ENCODE results near the gene INSC. TPM values are rescaled to one million over a fixed set of nuclear protein-coding genes. Genes with fewer than 3 reads are reported as not detected.

INSC gene
- total RNA-seq, 2 donors from 2014 or later: 1.0 TPM; not detected in 1

DNA sequence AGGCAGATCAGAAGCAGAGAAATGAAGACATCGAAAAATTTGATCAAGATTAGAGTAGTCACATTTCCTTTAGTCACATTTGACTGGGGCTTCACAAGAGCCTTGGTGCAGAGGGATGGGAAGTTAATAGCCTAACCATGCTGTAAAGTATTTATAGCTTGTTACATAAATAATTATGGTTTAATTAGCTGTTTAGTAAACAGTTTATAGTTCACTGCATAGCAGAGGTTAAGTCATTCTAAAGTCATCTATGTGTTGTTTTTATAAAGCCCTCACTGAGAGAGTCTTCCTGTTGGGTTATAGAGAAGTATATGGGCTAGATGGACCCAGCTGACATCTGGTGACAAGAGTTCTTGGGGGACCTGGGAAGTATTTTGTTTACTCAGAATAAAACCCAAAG, 47.1 kb downstream of the INSC start:
- no peaks in the 10 kb centered on the region for H3K27me3 ChIP-seq
- no peak overlapping the region for H3K27ac ChIP-seq
- H3K36me3 ChIP-seq: no peaks in the 10 kb centered on the region
- H3K4me3 ChIP-seq: no peak overlapping the region
- TF ChIP-seq, protein P1, sequence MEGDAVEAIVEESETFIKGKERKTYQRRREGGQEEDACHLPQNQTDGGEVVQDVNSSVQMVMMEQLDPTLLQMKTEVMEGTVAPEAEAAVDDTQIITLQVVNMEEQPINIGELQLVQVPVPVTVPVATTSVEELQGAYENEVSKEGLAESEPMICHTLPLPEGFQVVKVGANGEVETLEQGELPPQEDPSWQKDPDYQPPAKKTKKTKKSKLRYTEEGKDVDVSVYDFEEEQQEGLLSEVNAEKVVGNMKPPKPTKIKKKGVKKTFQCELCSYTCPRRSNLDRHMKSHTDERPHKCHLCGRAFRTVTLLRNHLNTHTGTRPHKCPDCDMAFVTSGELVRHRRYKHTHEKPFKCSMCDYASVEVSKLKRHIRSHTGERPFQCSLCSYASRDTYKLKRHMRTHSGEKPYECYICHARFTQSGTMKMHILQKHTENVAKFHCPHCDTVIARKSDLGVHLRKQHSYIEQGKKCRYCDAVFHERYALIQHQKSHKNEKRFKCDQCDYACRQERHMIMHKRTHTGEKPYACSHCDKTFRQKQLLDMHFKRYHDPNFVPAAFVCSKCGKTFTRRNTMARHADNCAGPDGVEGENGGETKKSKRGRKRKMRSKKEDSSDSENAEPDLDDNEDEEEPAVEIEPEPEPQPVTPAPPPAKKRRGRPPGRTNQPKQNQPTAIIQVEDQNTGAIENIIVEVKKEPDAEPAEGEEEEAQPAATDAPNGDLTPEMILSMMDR (IDR thresholded peaks at IDR 0.05): no peak
- H3K9me3 ChIP-seq: no peaks in the 10 kb centered on the region
- DNase-seq (ENCODE audit: low spot score): no peak
- H3K4me1 ChIP-seq: no peaks in the 10 kb centered on the region

DNA sequence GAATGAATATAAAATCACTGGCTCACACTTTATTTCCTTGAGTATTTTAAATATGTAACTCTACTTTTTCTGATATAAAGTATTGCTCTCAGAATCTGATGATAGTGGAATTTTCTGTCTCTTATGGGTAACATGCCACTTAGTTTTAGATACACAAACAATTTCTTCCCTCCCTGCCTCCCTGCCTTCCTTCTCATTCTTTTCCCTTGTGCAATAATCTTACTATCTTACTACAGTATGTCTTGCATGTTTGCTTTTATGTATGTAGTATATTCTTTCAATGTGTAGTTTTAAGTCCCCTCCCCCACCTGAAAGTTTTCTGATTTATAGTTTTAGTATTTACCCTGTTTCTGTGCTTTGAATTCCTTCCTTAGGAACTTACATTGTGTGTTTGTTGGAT, 48.4 kb downstream of the INSC start:
- TF ChIP-seq, protein P1 (IDR thresholded peaks at IDR 0.05): no peak
- Histone ChIP-seq H3K9me3 (no peaks in the 10 kb centered on the region), H3K4me1 (no peaks in the 10 kb centered on the region), H3K36me3 (no peaks in the 10 kb centered on the region), H3K27me3 (no peaks in the 10 kb centered on the region), H3K27ac (no peak overlapping the region), H3K4me3 (no peak overlapping the region)
- DNase-seq (ENCODE audit: low spot score): no peak

GRCh38 chr11:15166204-15166603, 51.5 kb downstream of the INSC start:
- TF ChIP-seq, protein P1 (IDR thresholded peaks at IDR 0.05): no peak
- Histone ChIP-seq H3K9me3 (no peaks in the 10 kb centered on the region), H3K4me1 (no peaks in the 10 kb centered on the region), H3K4me3 (no peak overlapping the region), H3K27ac (no peak overlapping the region), H3K36me3 (no peaks in the 10 kb centered on the region), H3K27me3 (no peaks in the 10 kb centered on the region)
- DNase-seq (ENCODE audit: low spot score): no peak

- Histone ChIP-seq H3K4me1 (no peaks in the 10 kb centered on the region), H3K27ac (no peak overlapping the region), H3K27me3 (no peaks in the 10 kb centered on the region), H3K4me3 (no peak overlapping the region), H3K36me3 (no peaks in the 10 kb centered on the region), H3K9me3 (no peaks in the 10 kb centered on the region)
- TF ChIP-seq, protein P1 (IDR thresholded peaks at IDR 0.05): no peak
- DNase-seq (ENCODE audit: low spot score): no peak
These were observed 55.3 kb downstream of the INSC start for GRCh38 chr11:15169815-15170551.

DNA sequence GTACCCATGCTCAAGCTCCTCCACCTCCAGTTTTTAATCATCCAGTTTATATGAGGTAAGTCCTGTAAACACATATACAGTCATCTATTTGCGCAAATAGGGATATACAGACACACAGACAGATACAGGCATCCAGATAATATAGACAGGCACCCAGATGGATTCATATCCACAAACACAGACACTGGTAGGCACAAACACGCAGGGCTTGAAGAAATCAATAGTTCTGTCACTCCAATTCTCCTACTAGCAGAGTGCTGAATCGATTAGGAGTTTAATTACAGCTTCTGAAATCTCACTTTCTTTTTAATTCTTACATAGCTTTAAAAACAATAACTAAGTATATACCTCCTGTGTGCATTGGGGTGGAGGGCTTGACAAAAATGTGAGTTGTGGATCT, 56.0 kb downstream of the INSC start:
- no peaks in the 10 kb centered on the region for H3K36me3 ChIP-seq
- no peaks in the 10 kb centered on the region for H3K9me3 ChIP-seq
- H3K4me1 ChIP-seq: no peaks in the 10 kb centered on the region
- TF ChIP-seq, protein P1 (IDR thresholded peaks at IDR 0.05): no peak
- no peaks in the 10 kb centered on the region for H3K27me3 ChIP-seq
- no peak for DNase-seq (ENCODE audit: low spot score)
- H3K27ac ChIP-seq: no peak overlapping the region
- H3K4me3 ChIP-seq: no peak overlapping the region

GRCh38 chr11:15171956-15172355, 57.2 kb downstream of the INSC start:
- DNase-seq (ENCODE audit: low spot score): no peak
- TF ChIP-seq, protein P1 (IDR thresholded peaks at IDR 0.05): no peak
- no peaks in the 10 kb centered on the region for H3K4me1 ChIP-seq
- no peak overlapping the region for H3K4me3 ChIP-seq
- H3K27me3 ChIP-seq: no peaks in the 10 kb centered on the region
- no peaks in the 10 kb centered on the region for H3K9me3 ChIP-seq
- H3K27ac ChIP-seq: no peak overlapping the region
- H3K36me3 ChIP-seq: no peaks in the 10 kb centered on the region

All from right atrium auricular region (tissue), 2 donors.